HG03342 (cell line): ENCODE measurements around the gene STXBP4.

Source experiments
- ATAC-seq: cut with Tn5 transposase; IDR thresholded peaks from one replicate; pipeline ENCODE4 v1.9.1; 2021; ENCODE audit warnings: mild to moderate bottlenecking, moderate library complexity; ENCODE audit not compliant: unreplicated experiment

STXBP4 gene

GRCh38 chr17:55166506-55166905, 197.9 kb downstream of the STXBP4 start:
- ATAC-seq, result no peak

GRCh38 chr17:55167024-55167725, 198.6 kb downstream of the STXBP4 start:
- no peak for ATAC-seq

GRCh38 chr17:55168958-55169687, 200.6 kb downstream of the STXBP4 start:
- peak; percentile 97 for ATAC-seq

- no peak for ATAC-seq
Observed at GRCh38 chr17:55171634-55172328, 203.2 kb downstream of the STXBP4 start.

- ATAC-seq, result no peak
Observed at GRCh38 chr17:55172612-55173011, 204.0 kb downstream of the STXBP4 start.

GRCh38 chr17:55174133-55174532, 205.6 kb downstream of the STXBP4 start:
- ATAC-seq, result no peak

- peak; percentile 47 for ATAC-seq
Observed at GRCh38 chr17:55175788-55176427, 207.3 kb downstream of the STXBP4 start.

GRCh38 chr17:55177159-55177854, 208.7 kb downstream of the STXBP4 start:
- ATAC-seq, result no peak

- ATAC-seq, result no peak
Observed at GRCh38 chr17:55177855-55178217, 209.3 kb downstream of the STXBP4 start.

- ATAC-seq, result no peak
Observed at GRCh38 chr17:55186937-55187770, 218.6 kb downstream of the STXBP4 start.

GRCh38 chr17:55190748-55191147, 222.2 kb downstream of the STXBP4 start:
- ATAC-seq, result no peak

- ATAC-seq, result no peak
Observed at GRCh38 chr17:55198690-55199370, 230.3 kb downstream of the STXBP4 start.

- ATAC-seq, result no peak
Observed at GRCh38 chr17:55200904-55201303, 232.3 kb downstream of the STXBP4 start.

- no peak for ATAC-seq
Observed at GRCh38 chr17:55201308-55201932, 232.9 kb downstream of the STXBP4 start.

GRCh38 chr17:55202896-55203295, 234.3 kb downstream of the STXBP4 start:
- no peak for ATAC-seq

GRCh38 chr17:55208078-55208812, 239.7 kb downstream of the STXBP4 start:
- no peak for ATAC-seq

GRCh38 chr17:55210292-55210691, 241.7 kb downstream of the STXBP4 start:
- no peak for ATAC-seq

GRCh38 chr17:55212880-55213279, 244.3 kb downstream of the STXBP4 start:
- no peak for ATAC-seq
